RWPE1 (cell line): ENCODE measurements around the gene CX3CL1.
A peak's percentile ranks its signal among the peaks of the same experiment; 100 is the strongest.

Experiments used
- CTCF ChIA-PET: fragments of 350-600 bp; sonication (Branson Sonifier 250); formaldehyde crosslinking; extraction: SDS; loops from one replicate; lab custom pipeline; 2021; lab: Yijun Ruan, JAX
- POLR2A ChIA-PET: fragments of 400-600 bp; formaldehyde crosslinking; extraction: SDS; loops from one replicate; lab custom pipeline; 2020; ENCODE audit warnings: antibody characterized with exemption; ENCODE audit not compliant: low non-redundant PET; lab: Yijun Ruan, JAX
- DNase-seq: peaks from one replicate; pipeline ENCODE4 v3.0.0; 2012; ENCODE audit warnings: low spot score
- H3K27ac ChIP-seq: fragments of 450-650 bp; 2 replicates; pipeline ENCODE4 v1.5.1; 2017
- CTCF ChIP-seq: fragments of 450-650 bp; conservative IDR thresholded peaks from 2 replicates; pipeline ENCODE4 v1.5.1; 2017; ENCODE audit warnings: low read depth, mild to moderate bottlenecking

CX3CL1 gene

GRCh38 chr16:57355898-57356414, 16.3 kb upstream of the CX3CL1 start:
- H3K27ac ChIP-seq = no peak overlapping the region
- no peak for DNase-seq
- POLR2A ChIA-PET = no interaction called here
- TF ChIP-seq CTCF = no peak
- CTCF ChIA-PET = no interaction called here

GRCh38 chr16:57356547-57356946, 15.7 kb upstream of the CX3CL1 start:
- CTCF ChIA-PET = no interaction called here
- no peak for DNase-seq
- TF ChIP-seq CTCF = no peak
- no peak overlapping the region for H3K27ac ChIP-seq
- POLR2A ChIA-PET = no interaction called here

DNA sequence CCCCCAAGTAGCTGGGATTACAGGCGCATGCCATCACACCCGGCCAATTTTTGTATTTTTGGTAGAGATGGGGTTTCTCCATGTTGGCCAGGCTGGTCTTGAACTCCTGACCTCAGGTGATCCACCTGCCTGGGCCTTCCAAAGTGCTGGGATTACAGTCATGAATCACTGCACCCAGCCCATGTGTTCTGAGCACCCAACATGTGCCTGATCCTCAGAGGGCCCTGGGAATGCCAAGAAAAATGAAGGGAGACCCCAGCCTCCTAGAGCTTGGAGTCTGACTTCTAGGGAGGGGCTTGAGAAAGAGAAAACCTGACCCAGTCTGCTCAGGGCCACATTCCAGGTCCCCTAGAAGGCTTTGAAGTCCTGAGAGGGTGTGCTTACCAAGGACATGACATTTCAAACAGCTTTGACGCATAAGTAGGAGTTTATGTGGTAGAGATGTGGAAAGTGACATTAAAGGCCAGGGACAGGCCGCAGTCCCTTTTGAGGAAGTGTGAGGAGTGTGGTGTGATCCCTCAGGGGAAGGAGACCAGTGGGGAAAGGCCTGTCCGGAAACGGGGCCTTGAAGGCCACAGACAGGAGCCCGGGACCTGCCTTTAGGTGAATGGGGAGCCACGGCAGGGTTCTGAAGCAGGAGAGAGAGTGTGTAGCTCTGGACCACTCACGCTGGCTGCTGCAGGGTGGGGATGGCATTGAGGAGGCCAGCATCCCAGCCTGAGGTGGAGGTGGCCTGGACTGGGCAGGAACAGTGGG, 14.8 kb upstream of the CX3CL1 start:
- no peak overlapping the region for H3K27ac ChIP-seq
- ChIA-PET CTCF (no interaction called here), POLR2A (no interaction called here)
- no peak for DNase-seq
- no peak for TF ChIP-seq CTCF

- DNase-seq = no peak
- H3K27ac ChIP-seq = no peak overlapping the region
- TF ChIP-seq CTCF = no peak
- ChIA-PET POLR2A (no interaction called here), CTCF (no interaction called here)
Observed at GRCh38 chr16:57358086-57358420, 14.2 kb upstream of the CX3CL1 start.

- DNase-seq = peak; percentile 31
- POLR2A ChIA-PET = no interaction called here
- CTCF ChIA-PET = no interaction called here
- TF ChIP-seq CTCF = no peak
- no peak within 1 kb of the TSS for H3K27ac ChIP-seq
Observed at GRCh38 chr16:57358527-57359095, 13.7 kb upstream of the CX3CL1 start, which contains the start of gene CCL22. TSS of gene CCL22 (plus strand) at chr16:57358783. CDS start at chr16:57358817, 34 bp downstream.

DNA sequence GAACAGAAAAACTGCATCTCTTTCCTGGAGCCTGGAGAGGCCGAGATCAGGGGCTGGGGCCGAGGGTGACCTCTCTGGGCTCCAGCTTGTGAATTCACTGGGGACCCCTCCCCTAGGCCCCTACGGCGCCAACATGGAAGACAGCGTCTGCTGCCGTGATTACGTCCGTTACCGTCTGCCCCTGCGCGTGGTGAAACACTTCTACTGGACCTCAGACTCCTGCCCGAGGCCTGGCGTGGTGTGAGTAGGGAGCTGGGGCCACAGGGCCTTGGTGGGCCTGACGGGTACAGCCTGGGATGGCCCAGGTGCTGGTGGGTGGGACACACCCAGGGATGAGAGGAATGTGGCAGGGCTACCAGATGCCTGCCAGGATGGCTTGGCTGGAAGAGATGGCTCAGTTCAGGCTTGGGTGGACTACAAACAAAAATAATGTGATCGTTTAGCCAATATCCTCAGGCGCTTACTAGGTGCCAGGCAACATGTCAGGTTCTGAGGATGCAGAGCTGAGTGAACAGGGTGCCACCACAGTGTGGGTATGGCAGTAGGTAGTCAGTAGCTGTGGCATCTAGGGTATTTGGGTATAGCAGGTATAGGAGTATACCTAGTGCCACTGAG, 11.9 kb upstream of the CX3CL1 start:
- DNase-seq = no peak
- no peak for TF ChIP-seq CTCF
- ChIA-PET CTCF (no interaction called here), POLR2A (no interaction called here)
- no peak overlapping the region for H3K27ac ChIP-seq
